ENCODE data around the gene NUBPL.

The NUBPL gene

DNA sequence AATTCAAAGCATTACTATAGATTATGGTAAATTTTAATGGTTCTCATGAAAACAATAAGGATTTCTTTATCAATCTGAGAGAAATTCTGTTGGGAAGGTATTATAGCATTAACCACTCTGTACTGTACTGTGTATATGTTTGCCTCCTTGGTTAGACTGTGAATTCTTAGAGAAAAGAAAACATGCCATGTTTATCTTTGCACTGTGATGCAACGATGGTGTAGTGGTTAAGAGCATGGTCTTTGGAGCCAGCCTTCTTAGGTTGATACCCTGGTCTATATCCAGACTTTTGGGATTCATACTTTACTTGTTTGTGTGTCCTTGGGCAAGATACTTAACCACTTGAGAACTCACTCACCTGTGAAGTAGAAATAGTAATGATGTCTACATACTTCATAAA is 32.2 kb upstream of the NUBPL start:
- no peaks in the 10 kb centered on the region for H3K27me3 ChIP-seq (replicated peaks; ENCODE audit: insufficient read depth, low read length)
- H3F3A ChIP-seq (ENCODE audit: insufficient read depth, low read length), result no peaks in the 10 kb centered on the region
- no peak overlapping the region for H3K9ac ChIP-seq (ENCODE audit: low read length)
- no peak for DNase-seq
- no peaks in the 10 kb centered on the region for H3K9me3 ChIP-seq (replicated peaks; ENCODE audit: insufficient read depth, low read length)
- no peaks in the 10 kb centered on the region for H3K4me1 ChIP-seq (ENCODE audit: low read length)
- no peak for TF ChIP-seq EZH2phosphoT487 (IDR thresholded peaks at IDR 0.05; ENCODE audit: low read length)
- TF ChIP-seq EZH2 (optimal IDR thresholded peaks at IDR 0.05; ENCODE audit: low read depth, low read length), result no peak
- TF ChIP-seq, protein P1, sequence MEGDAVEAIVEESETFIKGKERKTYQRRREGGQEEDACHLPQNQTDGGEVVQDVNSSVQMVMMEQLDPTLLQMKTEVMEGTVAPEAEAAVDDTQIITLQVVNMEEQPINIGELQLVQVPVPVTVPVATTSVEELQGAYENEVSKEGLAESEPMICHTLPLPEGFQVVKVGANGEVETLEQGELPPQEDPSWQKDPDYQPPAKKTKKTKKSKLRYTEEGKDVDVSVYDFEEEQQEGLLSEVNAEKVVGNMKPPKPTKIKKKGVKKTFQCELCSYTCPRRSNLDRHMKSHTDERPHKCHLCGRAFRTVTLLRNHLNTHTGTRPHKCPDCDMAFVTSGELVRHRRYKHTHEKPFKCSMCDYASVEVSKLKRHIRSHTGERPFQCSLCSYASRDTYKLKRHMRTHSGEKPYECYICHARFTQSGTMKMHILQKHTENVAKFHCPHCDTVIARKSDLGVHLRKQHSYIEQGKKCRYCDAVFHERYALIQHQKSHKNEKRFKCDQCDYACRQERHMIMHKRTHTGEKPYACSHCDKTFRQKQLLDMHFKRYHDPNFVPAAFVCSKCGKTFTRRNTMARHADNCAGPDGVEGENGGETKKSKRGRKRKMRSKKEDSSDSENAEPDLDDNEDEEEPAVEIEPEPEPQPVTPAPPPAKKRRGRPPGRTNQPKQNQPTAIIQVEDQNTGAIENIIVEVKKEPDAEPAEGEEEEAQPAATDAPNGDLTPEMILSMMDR (IDR thresholded peaks at IDR 0.05; ENCODE audit: low read length), result no peak
- no peak overlapping the region for H3K27ac ChIP-seq (ENCODE audit: low read length)
- no peak overlapping the region for H3K4me3 ChIP-seq (ENCODE audit: low read length)
- no peak overlapping the region for H3K4me2 ChIP-seq (ENCODE audit: low read depth, low read length)
- no peaks in the 10 kb centered on the region for H4K20me1 ChIP-seq (ENCODE audit: insufficient read depth, low read length)
- no peaks in the 10 kb centered on the region for H3K36me3 ChIP-seq (replicated peaks; ENCODE audit: insufficient read depth, low read length)
- no peaks in the 10 kb centered on the region for H3K9me2 ChIP-seq (replicated peaks; ENCODE audit: insufficient read depth, low read length)
- no peaks in the 10 kb centered on the region for H3K79me2 ChIP-seq (ENCODE audit: low read length)
- no peak overlapping the region for H2AFZ ChIP-seq (ENCODE audit: low read length)

DNA sequence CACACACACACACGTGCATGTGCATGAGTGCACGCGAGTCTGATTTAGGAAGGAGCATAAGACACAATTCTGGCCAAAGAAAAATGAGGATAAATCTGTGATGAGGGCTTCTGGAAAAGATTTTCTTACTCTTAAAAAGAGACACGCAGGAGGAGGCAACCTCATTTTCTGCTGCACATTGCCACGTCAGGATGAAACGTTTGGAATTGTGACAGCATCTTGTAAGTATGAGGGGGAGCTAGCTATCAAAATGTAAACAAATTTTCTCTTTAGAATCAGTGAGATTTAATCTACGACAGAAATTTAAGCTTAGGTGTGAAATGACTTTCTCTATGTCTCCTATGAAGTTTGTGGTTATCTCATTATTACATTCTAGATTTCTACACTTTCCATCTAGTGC is 31.1 kb upstream of the NUBPL start:
- Histone ChIP-seq H2AFZ (ENCODE audit: low read length) (no peak overlapping the region), H3K9me3 (replicated peaks; ENCODE audit: insufficient read depth, low read length) (no peaks in the 10 kb centered on the region), H3K27ac (ENCODE audit: low read length) (no peak overlapping the region), H3K27me3 (replicated peaks; ENCODE audit: insufficient read depth, low read length) (no peaks in the 10 kb centered on the region), H3K4me3 (ENCODE audit: low read length) (no peak overlapping the region), H3K79me2 (ENCODE audit: low read length) (no peaks in the 10 kb centered on the region), H3K9ac (ENCODE audit: low read length) (no peak overlapping the region), H3K9me2 (replicated peaks; ENCODE audit: insufficient read depth, low read length) (no peaks in the 10 kb centered on the region), H3F3A (ENCODE audit: insufficient read depth, low read length) (no peaks in the 10 kb centered on the region), H3K36me3 (replicated peaks; ENCODE audit: insufficient read depth, low read length) (no peaks in the 10 kb centered on the region), H4K20me1 (ENCODE audit: insufficient read depth, low read length) (no peaks in the 10 kb centered on the region), H3K4me1 (ENCODE audit: low read length) (no peaks in the 10 kb centered on the region), H3K4me2 (ENCODE audit: low read depth, low read length) (no peak overlapping the region)
- DNase-seq, result no peak
- TF ChIP-seq, protein P1 (IDR thresholded peaks at IDR 0.05; ENCODE audit: low read length), result no peak
- TF ChIP-seq EZH2 (optimal IDR thresholded peaks at IDR 0.05; ENCODE audit: low read depth, low read length) (no peak), EZH2phosphoT487 (IDR thresholded peaks at IDR 0.05; ENCODE audit: low read length) (no peak)

DNA sequence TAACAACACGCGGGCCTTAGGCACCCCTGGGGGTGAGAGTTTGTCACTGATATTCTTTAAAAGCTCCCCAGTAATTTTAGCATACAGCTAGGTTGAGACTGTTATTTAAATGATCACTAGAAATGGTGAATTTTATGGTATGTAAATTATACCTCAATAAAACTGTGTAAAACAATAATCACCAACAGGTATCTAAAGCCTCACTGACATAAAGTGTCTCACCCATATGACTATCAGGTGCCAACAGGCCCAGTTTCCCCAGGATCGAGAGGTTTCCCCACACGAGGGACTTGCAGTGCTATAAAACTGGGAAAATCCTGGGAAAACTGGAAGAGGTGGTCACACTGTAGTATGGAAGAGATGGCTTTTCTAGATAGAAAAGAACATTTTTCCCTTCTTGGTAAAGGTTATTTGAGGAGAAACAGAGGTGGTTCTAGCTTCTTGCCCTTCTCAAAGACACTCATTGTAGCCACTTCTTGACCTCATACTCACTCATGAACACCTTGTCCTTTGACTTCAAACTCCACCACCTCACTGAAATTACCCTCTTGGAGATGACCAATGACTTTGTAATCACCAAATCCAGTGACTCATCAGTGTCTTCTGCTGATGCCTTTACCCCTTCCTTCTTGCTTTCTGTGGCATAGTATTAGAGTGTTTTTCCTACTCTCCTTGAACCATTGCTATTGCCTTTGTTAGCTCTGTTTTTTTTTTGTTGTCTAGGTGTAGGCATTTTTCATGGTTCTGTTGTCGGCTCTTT is 24.8 kb upstream of the NUBPL start:
- Histone ChIP-seq H3K9ac (ENCODE audit: low read length) (no peak overlapping the region), H3K27me3 (replicated peaks; ENCODE audit: insufficient read depth, low read length) (no peaks in the 10 kb centered on the region), H3K27ac (ENCODE audit: low read length) (no peak overlapping the region), H3K4me1 (ENCODE audit: low read length) (no peaks in the 10 kb centered on the region), H3K4me3 (ENCODE audit: low read length) (no peak overlapping the region), H4K20me1 (ENCODE audit: insufficient read depth, low read length) (no peaks in the 10 kb centered on the region), H3K79me2 (ENCODE audit: low read length) (no peaks in the 10 kb centered on the region), H2AFZ (ENCODE audit: low read length) (no peak overlapping the region), H3F3A (ENCODE audit: insufficient read depth, low read length) (no peaks in the 10 kb centered on the region), H3K9me2 (replicated peaks; ENCODE audit: insufficient read depth, low read length) (no peaks in the 10 kb centered on the region), H3K36me3 (replicated peaks; ENCODE audit: insufficient read depth, low read length) (no peaks in the 10 kb centered on the region), H3K4me2 (ENCODE audit: low read depth, low read length) (no peak overlapping the region), H3K9me3 (replicated peaks; ENCODE audit: insufficient read depth, low read length) (no peaks in the 10 kb centered on the region)
- no peak for DNase-seq
- TF ChIP-seq, protein P1 (IDR thresholded peaks at IDR 0.05; ENCODE audit: low read length), result no peak
- TF ChIP-seq EZH2 (optimal IDR thresholded peaks at IDR 0.05; ENCODE audit: low read depth, low read length) (no peak), EZH2phosphoT487 (IDR thresholded peaks at IDR 0.05; ENCODE audit: low read length) (no peak)

Data from MM.1S (cell line).